IMR-90 (cell line): ENCODE results near the gene NKX2-1.
A peak's percentile ranks its signal among the peaks of the same experiment; 100 is the strongest.

Source experiments
- CEBPB ChIP-seq: IDR thresholded peaks from 2 replicates; pipeline ENCODE4 v1.6.1; 2012; ENCODE audit warnings: low read depth, low read length, improper control_type of control experiment
- CTCF ChIP-seq: conservative IDR thresholded peaks from 2 replicates; pipeline ENCODE4 v1.5.1; 2012; ENCODE audit warnings: mild to moderate bottlenecking, low read depth, low read length, improper control_type of control experiment
- MXI1 ChIP-seq: IDR thresholded peaks from 2 replicates; pipeline ENCODE4 v1.6.1; 2012; ENCODE audit warnings: low read depth, mild to moderate bottlenecking, low read length, moderate library complexity, borderline replicate concordance
- NFE2L2 ChIP-seq: fragments of 150-350 bp; IDR thresholded peaks from 2 replicates; pipeline ENCODE4 v1.6.1; 2016; ENCODE audit warnings: low read depth, mild to moderate bottlenecking, low read length
- RAD21 ChIP-seq: IDR thresholded peaks from 2 replicates; pipeline ENCODE4 v1.6.1; 2012; ENCODE audit warnings: low read length, improper control_type of control experiment

GRCh38 chr14:36553656-36554260 is 33.7 kb upstream of the NKX2-1 start:
- peak; percentile 81 for TF ChIP-seq CTCF
- no peak for TF ChIP-seq MXI1
- no peak for TF ChIP-seq NFE2L2
- TF ChIP-seq RAD21: peak; percentile 62
- TF ChIP-seq CEBPB: no peak
